Prostate gland (tissue), 2 donors: ENCODE results near the gene SMIM5. TPM values are rescaled to one million over a fixed set of nuclear protein-coding genes. Genes with fewer than 3 reads are reported as not detected.
"Not testable (repeated sequence)": the region's sequence is repeated elsewhere in the genome, so short reads cannot be mapped to it uniquely, and the experiment has no call there.

Source experiments
- DNase-seq: peaks from one replicate; pipeline ENCODE4 v3.0.0-alpha.2; 2019; ENCODE audit warnings: low spot score
- H3K27ac ChIP-seq, 2 donors: fragments of 200-600 bp; sonication (generic); 2 replicates each; pipeline ENCODE4 v1.5.1; 2017 to 2019
- H3K27me3 ChIP-seq: fragments of 200-600 bp; sonication (generic); replicated peaks from 2 replicates; pipeline ENCODE4 v1.5.1; 2019; ENCODE audit not compliant: insufficient read depth
- H3K36me3 ChIP-seq, 2 donors: fragments of 200-600 bp; sonication (generic); 1 replicate in 1 of 2; 2 replicates in 1 of 2; pipeline versions ENCODE4 v1.5.1 to v1.8.1; 2017 to 2019
- H3K4me1 ChIP-seq: fragments of 200-600 bp; sonication (generic); replicated peaks from 2 replicates; pipeline ENCODE4 v1.5.1; 2019
- H3K4me3 ChIP-seq, 2 donors: fragments of 200-600 bp; sonication (generic); 2 replicates each; pipeline ENCODE4 v1.5.1; 2017 to 2019
- H3K9me3 ChIP-seq: fragments of 200-600 bp; sonication (generic); 2 replicates; pipeline ENCODE4 v1.5.1; 2017
- POLR2A ChIP-seq: fragments of 450-650 bp; IDR thresholded peaks from one replicate; pipeline ENCODE4 v1.6.1; 2016; ENCODE audit warnings: antibody characterized with exemption, mild to moderate bottlenecking
- POLR2AphosphoS5 ChIP-seq: sonication (generic); formaldehyde crosslinking; IDR thresholded peaks from one replicate; pipeline ENCODE4 v1.6.1; 2017; ENCODE audit warnings: antibody characterized with exemption
- WGBS: methylation state at CpG from one replicate; pipeline ENCODE4 v1.1.5; 2018; 5-methylcytosine and 5-hydroxymethylcytosine counted together
- intact Hi-C: fragments of 100-400 bp; cut with DNase I; formaldehyde crosslinking; loops from one replicate; pipeline ENCODE4 v1.14.2; 2022
- total RNA-seq, 2 donors: library from RNA; depleted of rRNA; stranded (reverse); fragments of >200 nt; gene quantifications; one replicate each; pipeline ENCODE4 v1.1.0, GENCODE V29; 2016
- TF ChIP-seq, protein P1 (sequence below), 4 experiments: fragments of 200-600 bp in 2 of 4; fragments of 450-650 bp in 2 of 4; sonication (generic) in 2 of 4; IDR thresholded peaks; 1 replicate in 3 of 4; 2 replicates in 1 of 4; pipeline ENCODE4 v1.5.1; 2016 to 2019; ENCODE audit warnings: antibody characterized with exemption in 4 of 4, mild to moderate bottlenecking in 2 of 4, moderate library complexity in 2 of 4

SMIM5 gene
- total RNA-seq, 2 donors from 2014 or later: 0.27 to 4.1 TPM

- TF ChIP-seq POLR2AphosphoS5: no peak
- TF ChIP-seq, protein P1, sequence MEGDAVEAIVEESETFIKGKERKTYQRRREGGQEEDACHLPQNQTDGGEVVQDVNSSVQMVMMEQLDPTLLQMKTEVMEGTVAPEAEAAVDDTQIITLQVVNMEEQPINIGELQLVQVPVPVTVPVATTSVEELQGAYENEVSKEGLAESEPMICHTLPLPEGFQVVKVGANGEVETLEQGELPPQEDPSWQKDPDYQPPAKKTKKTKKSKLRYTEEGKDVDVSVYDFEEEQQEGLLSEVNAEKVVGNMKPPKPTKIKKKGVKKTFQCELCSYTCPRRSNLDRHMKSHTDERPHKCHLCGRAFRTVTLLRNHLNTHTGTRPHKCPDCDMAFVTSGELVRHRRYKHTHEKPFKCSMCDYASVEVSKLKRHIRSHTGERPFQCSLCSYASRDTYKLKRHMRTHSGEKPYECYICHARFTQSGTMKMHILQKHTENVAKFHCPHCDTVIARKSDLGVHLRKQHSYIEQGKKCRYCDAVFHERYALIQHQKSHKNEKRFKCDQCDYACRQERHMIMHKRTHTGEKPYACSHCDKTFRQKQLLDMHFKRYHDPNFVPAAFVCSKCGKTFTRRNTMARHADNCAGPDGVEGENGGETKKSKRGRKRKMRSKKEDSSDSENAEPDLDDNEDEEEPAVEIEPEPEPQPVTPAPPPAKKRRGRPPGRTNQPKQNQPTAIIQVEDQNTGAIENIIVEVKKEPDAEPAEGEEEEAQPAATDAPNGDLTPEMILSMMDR (IDR thresholded peaks at IDR 0.05): no peak
- Histone ChIP-seq H3K27ac (no peak overlapping the region), H3K4me1 (peaks cover 22% of the 10 kb centered on the region), H3K9me3 (no peaks in the 10 kb centered on the region), H3K4me3 (no peak overlapping the region), H3K36me3 (no peaks in the 10 kb centered on the region), H3K27me3 (no peaks in the 10 kb centered on the region)
- intact Hi-C loops: no loop called here
- DNase-seq: no peak
- WGBS: 81% methylated on average over 16 of the region's 16 CpGs
These were observed 2.5 kb downstream of the SMIM5 start for GRCh38 chr17:75635610-75636202.

DNA sequence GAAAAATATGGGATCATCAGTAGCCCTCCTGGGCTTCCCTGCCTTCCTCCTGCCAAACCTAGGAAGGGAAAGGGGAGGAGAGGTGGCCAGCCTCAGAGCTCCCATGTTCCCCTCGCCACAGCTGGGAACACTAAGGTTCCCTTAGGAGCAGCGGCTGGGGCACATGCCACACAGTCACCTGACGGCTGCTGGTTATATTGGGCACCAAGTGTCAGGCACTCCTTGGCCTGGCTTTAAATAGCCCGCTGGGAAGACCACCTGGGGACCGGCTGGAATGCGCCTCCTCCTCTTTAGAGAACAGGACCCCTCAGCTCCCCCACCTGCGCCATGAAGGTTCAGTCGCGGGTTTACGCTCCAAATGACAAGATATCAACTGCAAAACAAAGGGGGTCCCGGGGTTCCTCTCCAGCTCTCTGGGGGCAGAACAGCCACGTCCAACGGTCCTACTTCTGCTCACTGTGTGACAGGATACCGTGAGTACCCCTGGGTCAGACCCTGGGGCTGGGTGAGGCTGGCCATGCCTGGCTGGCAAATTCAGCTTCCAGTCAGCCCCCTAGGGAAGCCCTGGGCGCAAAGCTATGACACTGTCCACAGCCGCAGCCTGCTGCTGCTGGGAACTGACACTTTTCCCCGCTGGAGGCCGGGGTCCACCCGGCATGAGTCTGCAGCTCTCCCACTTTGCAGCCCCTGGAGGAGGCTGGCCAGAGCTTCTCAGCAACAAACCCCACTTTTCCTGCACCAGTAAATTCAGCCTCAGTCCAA, 3.3 kb downstream of the SMIM5 start:
- intact Hi-C loops: no loop called here
- Histone ChIP-seq H3K4me1 (peaks cover 22% of the 10 kb centered on the region), H3K27me3 (no peaks in the 10 kb centered on the region), H3K27ac (no peak overlapping the region), H3K36me3 (no peaks in the 10 kb centered on the region), H3K4me3 (no peak overlapping the region), H3K9me3 (no peaks in the 10 kb centered on the region)
- WGBS: 90% methylated on average over 19 of the region's 19 CpGs
- no peak for TF ChIP-seq POLR2A
- TF ChIP-seq POLR2AphosphoS5: no peak
- TF ChIP-seq, protein P1 (IDR thresholded peaks at IDR 0.05): no peak
- DNase-seq: no peak

DNA sequence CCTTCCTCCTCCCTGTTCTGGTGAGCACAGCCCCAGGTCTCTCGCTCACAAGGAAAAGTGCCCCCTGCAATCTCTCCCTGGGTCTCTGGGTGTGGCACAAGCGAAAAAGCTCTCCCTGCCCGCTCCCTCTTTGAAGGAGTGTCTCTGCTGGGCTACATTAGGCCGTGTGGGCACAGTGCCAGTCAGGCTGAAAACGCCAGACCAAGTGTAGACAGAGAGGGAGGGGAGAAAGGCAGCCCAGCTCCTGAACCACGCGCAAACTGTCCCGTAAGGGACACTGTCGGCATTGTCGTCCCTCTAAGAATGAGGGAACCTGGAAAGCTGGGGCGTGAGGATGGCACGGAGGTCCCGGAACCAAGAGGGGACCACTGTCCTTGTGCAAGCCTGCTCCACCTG, 3.9 kb downstream of the SMIM5 start:
- intact Hi-C loops: no loop called here
- no peak overlapping the region for H3K27ac ChIP-seq
- peaks cover 25% of the 10 kb centered on the region for H3K4me1 ChIP-seq
- TF ChIP-seq POLR2AphosphoS5 (no peak), POLR2A (no peak)
- TF ChIP-seq, protein P1 (IDR thresholded peaks at IDR 0.05): no peak
- H3K36me3 ChIP-seq: no peaks in the 10 kb centered on the region
- 74% methylated on average over 13 of the region's 13 CpGs for WGBS
- H3K27me3 ChIP-seq: no peaks in the 10 kb centered on the region
- H3K9me3 ChIP-seq: no peaks in the 10 kb centered on the region
- DNase-seq: no peak
- no peak overlapping the region for H3K4me3 ChIP-seq

DNA sequence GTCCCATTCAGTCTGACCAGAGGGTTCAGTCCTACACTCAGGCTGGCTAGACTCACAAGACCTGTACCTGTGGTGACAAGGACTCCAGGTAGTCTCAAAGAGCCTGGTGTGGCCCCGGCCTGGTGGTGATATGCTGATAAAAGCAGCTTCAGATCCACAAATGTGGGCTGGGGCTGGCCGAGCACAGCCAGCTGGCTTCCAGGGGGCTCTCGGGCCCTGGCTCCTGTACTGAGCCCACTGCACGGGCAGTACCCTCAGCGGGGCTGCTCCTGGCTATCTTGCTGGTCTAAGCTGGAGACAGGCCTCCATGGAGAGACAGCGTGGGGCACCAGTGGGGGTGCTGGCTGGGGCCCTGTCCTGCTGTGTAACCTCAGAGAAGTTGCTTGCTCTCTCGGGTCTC, 4.3 kb downstream of the SMIM5 start:
- Histone ChIP-seq H3K4me1 (peaks cover 30% of the 10 kb centered on the region), H3K9me3 (no peaks in the 10 kb centered on the region), H3K36me3 (no peaks in the 10 kb centered on the region), H3K4me3 (no peak overlapping the region), H3K27me3 (no peaks in the 10 kb centered on the region), H3K27ac (no peak overlapping the region)
- WGBS: 98% methylated on average over 4 of the region's 7 CpGs
- DNase-seq: no peak
- no peak for TF ChIP-seq POLR2A
- no peak for TF ChIP-seq POLR2AphosphoS5
- TF ChIP-seq, protein P1 (IDR thresholded peaks at IDR 0.05): no peak
- intact Hi-C loops: no loop called here

DNA sequence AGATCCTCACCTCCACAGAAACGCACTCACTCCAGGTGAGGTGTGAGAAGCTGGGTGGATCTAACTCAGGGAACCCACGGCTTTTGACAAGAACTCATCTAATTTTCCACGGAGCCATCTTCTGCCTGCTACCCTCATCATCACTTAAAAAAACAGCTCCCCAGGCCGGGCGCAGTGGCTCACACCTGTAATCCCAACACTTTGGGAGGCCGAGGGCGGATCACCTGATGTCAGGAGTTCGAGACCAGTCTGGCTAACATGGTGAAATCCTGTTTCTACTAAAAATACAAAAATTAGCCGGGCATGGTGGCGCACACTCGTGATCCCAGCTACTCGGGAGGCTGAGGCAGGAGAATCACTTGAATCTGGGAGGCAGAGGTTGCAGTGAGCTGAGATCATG, 4.8 kb downstream of the SMIM5 start:
- H3K36me3 ChIP-seq, intact Hi-C loops, H3K27me3 ChIP-seq, H3K27ac ChIP-seq, H3K9me3 ChIP-seq, H3K4me3 ChIP-seq, DNase-seq: not testable (repeated sequence)
- peaks cover 34% of the 10 kb centered on the region for H3K4me1 ChIP-seq
- WGBS: 99% methylated on average over 12 of the region's 12 CpGs
